Measurements from ENCODE around the gene NOC4L. TPM values are rescaled to one million over a fixed set of nuclear protein-coding genes. Genes with fewer than 3 reads are reported as not detected.

NOC4L gene
- total RNA-seq, 4 donors from 2014 or later = 5.4 to 10.2 (median 7.5) TPM

- TF ChIP-seq CTCF (IDR thresholded peaks at IDR 0.05; ENCODE audit: low read depth) = no peak
These were observed 13.6 kb downstream of the NOC4L start for GRCh38 chr12:132157733-132158409.

GRCh38 chr12:132158677-132159554 is 14.7 kb downstream of the NOC4L start:
- no peak for TF ChIP-seq CTCF (IDR thresholded peaks at IDR 0.05; ENCODE audit: low read depth)

DNA sequence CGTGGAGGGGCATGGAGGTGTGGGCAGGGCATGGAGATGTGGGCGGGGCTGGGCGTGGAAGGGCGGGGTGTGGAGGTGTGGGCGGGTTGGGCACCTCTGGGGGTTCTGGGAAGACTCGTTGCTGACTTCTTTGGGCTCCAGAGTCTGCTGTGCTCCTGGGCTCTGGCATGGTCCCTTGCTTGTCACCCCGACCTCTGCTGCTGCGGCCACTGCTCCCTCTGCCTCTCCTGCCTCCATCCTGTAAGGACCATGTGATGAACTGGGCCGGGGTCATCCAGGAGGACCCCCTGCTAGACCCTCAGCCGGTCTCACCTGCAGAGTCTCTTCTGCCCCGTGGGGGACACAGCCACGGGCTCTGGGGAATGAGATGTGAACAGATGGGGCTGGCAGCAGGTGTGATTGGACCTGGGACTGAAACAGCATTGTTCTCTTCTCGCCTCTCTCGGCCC is 15.3 kb downstream of the NOC4L start:
- no peak for TF ChIP-seq CTCF (IDR thresholded peaks at IDR 0.05; ENCODE audit: low read depth)

DNA sequence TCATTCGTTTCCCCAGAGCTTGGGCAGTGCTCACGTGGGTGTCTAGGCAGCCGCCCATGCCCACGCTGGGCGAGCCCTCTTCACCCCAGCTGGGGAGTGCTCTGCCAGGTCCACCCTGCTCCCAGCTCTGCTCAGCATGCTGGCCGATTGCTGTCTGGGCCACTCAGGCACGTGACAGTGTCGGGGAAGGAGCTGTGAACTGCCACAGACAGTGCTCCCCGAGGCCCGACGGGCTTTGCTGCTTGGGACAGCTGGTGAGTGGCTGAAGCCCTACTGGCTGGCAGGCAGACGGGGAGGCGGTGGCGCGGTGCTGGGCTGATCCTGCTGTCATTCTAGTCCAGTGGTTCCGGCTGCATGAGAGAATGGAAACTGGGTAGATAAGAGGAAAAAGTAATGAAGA is 15.8 kb downstream of the NOC4L start:
- TF ChIP-seq CTCF (IDR thresholded peaks at IDR 0.05; ENCODE audit: low read depth) = no peak

DNA sequence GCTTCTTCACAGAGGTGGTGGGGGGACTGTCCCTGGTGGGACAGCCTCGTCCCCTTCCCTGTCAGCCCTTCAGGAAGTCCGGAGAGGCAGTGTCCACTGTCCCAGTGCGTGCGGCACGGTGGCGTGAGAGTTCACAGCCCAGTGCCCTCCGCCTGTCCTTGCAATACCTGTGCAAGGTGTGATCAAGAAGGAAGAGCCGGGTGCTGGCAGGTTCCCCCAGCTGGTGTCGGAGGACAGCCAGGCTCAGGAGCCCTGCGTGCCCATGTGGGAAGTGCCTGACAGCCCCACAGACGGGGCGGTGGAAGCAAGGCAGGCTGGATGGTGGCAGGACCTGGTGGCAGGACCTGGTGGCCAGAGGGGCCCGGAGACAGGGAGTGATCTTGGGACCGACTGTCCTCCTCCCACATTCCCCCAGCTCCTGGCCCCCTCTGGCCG is 16.4 kb downstream of the NOC4L start:
- no peak for TF ChIP-seq CTCF (IDR thresholded peaks at IDR 0.05; ENCODE audit: low read depth)

GRCh38 chr12:132161036-132161781 is 17.0 kb downstream of the NOC4L start:
- no peak for TF ChIP-seq CTCF (IDR thresholded peaks at IDR 0.05; ENCODE audit: low read depth)
